ENCODE results near the gene SCMH1. TPM values are rescaled to one million over a fixed set of nuclear protein-coding genes. Genes with fewer than 3 reads are reported as not detected.

Gene SCMH1
- total RNA-seq, 1 experiment from 2014 or later = 19.4 TPM

- TF ChIP-seq NR3C1 (CRISPR knock-in tag; conservative IDR thresholded peaks at IDR 0.05; ENCODE audit: low read depth) (no peak), CBFB (CRISPR knock-in tag; IDR thresholded peaks at IDR 0.05; ENCODE audit: low read depth) (no peak), ZNF263 (CRISPR knock-in tag; IDR thresholded peaks at IDR 0.05; ENCODE audit: low read depth) (no peak), NFYB (CRISPR knock-in tag; conservative IDR thresholded peaks at IDR 0.05; ENCODE audit: low read depth) (no peak), ZNF317 (CRISPR knock-in tag; IDR thresholded peaks at IDR 0.05; ENCODE audit: borderline replicate concordance, low read depth) (no peak)
- ATAC-seq (no peak), DNase-seq (ENCODE audit: low spot score) (no peak)
- Mint-ChIP-seq H3K9me3 (peaks cover 8% of the 10 kb centered on the region), H3K27me3 (ENCODE audit: low read depth) (no peaks in the 10 kb centered on the region), H3K4me3 (no peak overlapping the region), H3K27ac (no peak overlapping the region), H3K36me3 (no peaks in the 10 kb centered on the region), H3K4me1 (peaks cover 4% of the 10 kb centered on the region; the same call in 1 of the 2 replicates)
- ChIA-PET POLR2A (no interaction called here), CTCF (interaction anchor here (0.8 to 2.8 kb wide), 2 partner anchors 22 to 101 kb away, joined by 3 to 11 read pairs (median 5); partner anchors contain the start of gene FOXO6)
Measured at GRCh38 chr1:41260768-41261167, 18.7 kb upstream of the SCMH1 start.

GRCh38 chr1:41259221-41259620, 17.1 kb upstream of the SCMH1 start:
- DNase-seq (ENCODE audit: low spot score) = no peak
- H3K36me3 Mint-ChIP-seq = no peaks in the 10 kb centered on the region
- ChIA-PET CTCF (interaction anchor here (0.7 to 2.8 kb wide), 3 partner anchors 9 to 886 kb away, joined by 4 to 11 read pairs (median 4); no protein-coding TSS in a partner anchor), POLR2A (no interaction called here)
- peaks cover 19% of the 10 kb centered on the region for H3K9me3 Mint-ChIP-seq
- H3K4me1 Mint-ChIP-seq = peaks cover 4% of the 10 kb centered on the region; the same call in 1 of the 2 replicates
- H3K27ac Mint-ChIP-seq = no peak overlapping the region
- TF ChIP-seq GABPB1 (CRISPR knock-in tag; IDR thresholded peaks at IDR 0.05) (no peak), TEAD1 (CRISPR knock-in tag; IDR thresholded peaks at IDR 0.05) (no peak), NFYB (CRISPR knock-in tag; conservative IDR thresholded peaks at IDR 0.05; ENCODE audit: low read depth) (no peak), ZBTB43 (CRISPR knock-in tag; IDR thresholded peaks at IDR 0.05) (no peak), JAZF1 (CRISPR knock-in tag; IDR thresholded peaks at IDR 0.05) (no peak), ESRRA (CRISPR knock-in tag; IDR thresholded peaks at IDR 0.05; ENCODE audit: borderline replicate concordance) (no peak), CTCF (IDR thresholded peaks at IDR 0.05) (no peak), ZNF263 (CRISPR knock-in tag; IDR thresholded peaks at IDR 0.05; ENCODE audit: low read depth) (no peak)
- TF ChIP-seq, protein P1, sequence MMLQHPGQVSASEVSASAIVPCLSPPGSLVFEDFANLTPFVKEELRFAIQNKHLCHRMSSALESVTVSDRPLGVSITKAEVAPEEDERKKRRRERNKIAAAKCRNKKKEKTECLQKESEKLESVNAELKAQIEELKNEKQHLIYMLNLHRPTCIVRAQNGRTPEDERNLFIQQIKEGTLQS (CRISPR knock-in tag; conservative IDR thresholded peaks at IDR 0.05) = no peak
- TF ChIP-seq, protein P2, sequence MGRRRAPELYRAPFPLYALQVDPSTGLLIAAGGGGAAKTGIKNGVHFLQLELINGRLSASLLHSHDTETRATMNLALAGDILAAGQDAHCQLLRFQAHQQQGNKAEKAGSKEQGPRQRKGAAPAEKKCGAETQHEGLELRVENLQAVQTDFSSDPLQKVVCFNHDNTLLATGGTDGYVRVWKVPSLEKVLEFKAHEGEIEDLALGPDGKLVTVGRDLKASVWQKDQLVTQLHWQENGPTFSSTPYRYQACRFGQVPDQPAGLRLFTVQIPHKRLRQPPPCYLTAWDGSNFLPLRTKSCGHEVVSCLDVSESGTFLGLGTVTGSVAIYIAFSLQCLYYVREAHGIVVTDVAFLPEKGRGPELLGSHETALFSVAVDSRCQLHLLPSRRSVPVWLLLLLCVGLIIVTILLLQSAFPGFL (CRISPR knock-in tag; IDR thresholded peaks at IDR 0.05; ENCODE audit: borderline replicate concordance) = no peak
- TF ChIP-seq, protein P3, sequence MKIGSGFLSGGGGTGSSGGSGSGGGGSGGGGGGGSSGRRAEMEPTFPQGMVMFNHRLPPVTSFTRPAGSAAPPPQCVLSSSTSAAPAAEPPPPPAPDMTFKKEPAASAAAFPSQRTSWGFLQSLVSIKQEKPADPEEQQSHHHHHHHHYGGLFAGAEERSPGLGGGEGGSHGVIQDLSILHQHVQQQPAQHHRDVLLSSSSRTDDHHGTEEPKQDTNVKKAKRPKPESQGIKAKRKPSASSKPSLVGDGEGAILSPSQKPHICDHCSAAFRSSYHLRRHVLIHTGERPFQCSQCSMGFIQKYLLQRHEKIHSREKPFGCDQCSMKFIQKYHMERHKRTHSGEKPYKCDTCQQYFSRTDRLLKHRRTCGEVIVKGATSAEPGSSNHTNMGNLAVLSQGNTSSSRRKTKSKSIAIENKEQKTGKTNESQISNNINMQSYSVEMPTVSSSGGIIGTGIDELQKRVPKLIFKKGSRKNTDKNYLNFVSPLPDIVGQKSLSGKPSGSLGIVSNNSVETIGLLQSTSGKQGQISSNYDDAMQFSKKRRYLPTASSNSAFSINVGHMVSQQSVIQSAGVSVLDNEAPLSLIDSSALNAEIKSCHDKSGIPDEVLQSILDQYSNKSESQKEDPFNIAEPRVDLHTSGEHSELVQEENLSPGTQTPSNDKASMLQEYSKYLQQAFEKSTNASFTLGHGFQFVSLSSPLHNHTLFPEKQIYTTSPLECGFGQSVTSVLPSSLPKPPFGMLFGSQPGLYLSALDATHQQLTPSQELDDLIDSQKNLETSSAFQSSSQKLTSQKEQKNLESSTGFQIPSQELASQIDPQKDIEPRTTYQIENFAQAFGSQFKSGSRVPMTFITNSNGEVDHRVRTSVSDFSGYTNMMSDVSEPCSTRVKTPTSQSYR (CRISPR knock-in tag; IDR thresholded peaks at IDR 0.05) = no peak
- no peak for ATAC-seq
- H3K4me3 Mint-ChIP-seq = no peak overlapping the region
- peaks cover 3% of the 10 kb centered on the region; the same call in 1 of the 2 replicates for H3K27me3 Mint-ChIP-seq (ENCODE audit: low read depth)

DNA sequence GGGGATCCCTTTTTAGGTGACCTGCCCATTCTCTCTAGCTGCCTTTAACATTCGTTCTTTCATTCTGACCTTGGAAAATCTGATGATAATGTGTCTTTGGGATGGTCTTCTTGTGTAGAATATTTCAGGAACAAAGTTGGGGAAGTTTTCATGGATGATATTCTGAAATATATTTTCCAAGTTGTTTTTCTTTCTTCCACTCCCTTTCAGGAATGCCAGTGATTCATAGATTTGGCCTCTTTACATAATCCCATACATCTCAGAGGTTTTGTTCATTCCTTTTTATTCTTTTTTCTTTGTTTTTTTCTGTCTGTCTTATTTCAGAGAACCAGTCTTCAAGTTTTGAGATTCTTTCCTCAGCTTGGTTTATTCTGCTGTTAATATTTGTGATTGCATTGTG, 13.9 kb upstream of the SCMH1 start:
- DNase-seq (ENCODE audit: low spot score) (no peak), ATAC-seq (no peak)
- ChIA-PET CTCF (interaction anchor here (0.9 to 1.6 kb wide), 2 partner anchors 27 to 167 kb away, joined by 3 to 5 read pairs; no protein-coding TSS in a partner anchor), POLR2A (no interaction called here)
- Mint-ChIP-seq H3K36me3 (no peaks in the 10 kb centered on the region), H3K9me3 (peaks cover 32% of the 10 kb centered on the region), H3K27ac (no peak overlapping the region), H3K4me1 (no peaks in the 10 kb centered on the region), H3K4me3 (no peak overlapping the region), H3K27me3 (ENCODE audit: low read depth) (peaks cover 9% of the 10 kb centered on the region)
- no peak for TF ChIP-seq GABPB1 (CRISPR knock-in tag; IDR thresholded peaks at IDR 0.05)
- TF ChIP-seq PRDM15 (CRISPR knock-in tag; IDR thresholded peaks at IDR 0.05) = no peak
- no peak for TF ChIP-seq NFATC4 (CRISPR knock-in tag; IDR thresholded peaks at IDR 0.05)
- no peak for TF ChIP-seq ZNF671 (CRISPR knock-in tag; IDR thresholded peaks at IDR 0.05)
- no peak for TF ChIP-seq E2F1 (CRISPR knock-in tag; IDR thresholded peaks at IDR 0.05)
- TF ChIP-seq SP1 (CRISPR knock-in tag; conservative IDR thresholded peaks at IDR 0.05) = no peak
- no peak for TF ChIP-seq FOXJ3 (CRISPR knock-in tag; IDR thresholded peaks at IDR 0.05; ENCODE audit: borderline replicate concordance)
